Gastroesophageal sphincter (tissue), 4 donors: ENCODE data around the gene LRP1B. TPM values are rescaled to one million over a fixed set of nuclear protein-coding genes. Genes with fewer than 3 reads are reported as not detected.

Source experiments
- ATAC-seq: fragments of 150-250 bp; one replicate; pipeline ENCODE4 v1.9.1; 2016; ENCODE audit warnings: mild to moderate bottlenecking, moderate library complexity
- H3K27ac ChIP-seq, 4 donors: fragments of 200-600 bp; sonication (generic) in 3 of 4; 1 replicate in 3 of 4; 2 replicates in 1 of 4; pipeline ENCODE4 v1.5.1; 2016 to 2019
- H3K27me3 ChIP-seq: fragments of 200-600 bp; sonication (generic); one replicate; pipeline ENCODE4 v1.5.1; 2019
- H3K36me3 ChIP-seq, 2 donors: fragments of 200-600 bp; sonication (generic); one replicate each; pipeline ENCODE4 v1.5.1; 2019; ENCODE audit warnings: control low read depth in 1 of 2
- H3K4me1 ChIP-seq, 3 donors: fragments of 200-600 bp; sonication (generic); 1 replicate in 2 of 3; 2 replicates in 1 of 3; pipeline ENCODE4 v1.5.1; 2016 to 2019; ENCODE audit warnings: control low read depth in 2 of 3
- H3K4me3 ChIP-seq, 2 donors: fragments of 200-600 bp; sonication (generic); one replicate each; pipeline ENCODE4 v1.5.1; 2019; ENCODE audit warnings: mild to moderate bottlenecking in 1 of 2, moderate library complexity in 1 of 2
- H3K9me3 ChIP-seq, 3 donors: fragments of 200-600 bp; sonication (generic); one replicate each; pipeline ENCODE4 v1.5.1; 2017 to 2019; ENCODE audit warnings: control low read depth in 2 of 3
- CTCF ChIP-seq, 4 experiments: fragments of 200-600 bp in 2 of 4; fragments of 450-650 bp in 2 of 4; sonication (generic) in 1 of 4; IDR thresholded peaks; one replicate each; pipeline ENCODE4 v1.5.1; 2017 to 2019; ENCODE audit warnings: antibody characterized with exemption in 4 of 4, mild to moderate bottlenecking in 2 of 4, moderate library complexity in 2 of 4
- EP300 ChIP-seq: sonication (generic); formaldehyde crosslinking; IDR thresholded peaks from one replicate; pipeline ENCODE4 v1.6.1; 2017; ENCODE audit warnings: antibody characterized with exemption, mild to moderate bottlenecking
- POLR2A ChIP-seq, 2 donors: fragments of 450-650 bp; IDR thresholded peaks; one replicate each; pipeline ENCODE4 v1.6.1; 2017; ENCODE audit warnings: antibody characterized with exemption in 2 of 2, mild to moderate bottlenecking in 2 of 2, moderate library complexity in 1 of 2
- POLR2AphosphoS5 ChIP-seq: sonication (generic); formaldehyde crosslinking; IDR thresholded peaks from one replicate; pipeline ENCODE4 v1.6.1; 2017; ENCODE audit warnings: antibody characterized with exemption
- WGBS, 2 donors: methylation state at CpG; one replicate each; pipeline ENCODE4 v1.1.5; 2018; ENCODE audit warnings: low coverage in 1 of 2; 5-methylcytosine and 5-hydroxymethylcytosine counted together
- total RNA-seq, 4 donors: library from RNA; depleted of rRNA; stranded (reverse); fragments of >200 nt; gene quantifications; one replicate each; pipeline ENCODE4 v1.1.0, GENCODE V29; 2016

The LRP1B gene
- total RNA-seq, 4 donors from 2014 or later, result 0.27 to 20.7 (median 3.2) TPM

- Histone ChIP-seq H3K27ac (no peak overlapping the region), H3K27me3 (no peaks in the 10 kb centered on the region), H3K36me3 (no peaks in the 10 kb centered on the region), H3K9me3 (no peaks in the 10 kb centered on the region), H3K4me1 (peaks cover 0 to 7% (median 0%) of the 10 kb centered on the region in 3 donors), H3K4me3 (no peak overlapping the region)
- ATAC-seq, result no peak
- TF ChIP-seq POLR2A (IDR thresholded peaks at IDR 0.05), result no peak
- TF ChIP-seq CTCF (IDR thresholded peaks at IDR 0.05), result no peak
- TF ChIP-seq EP300, result no peak
- TF ChIP-seq POLR2AphosphoS5, result no peak
- 63 to 66% methylated on average over 3 of the region's 3 CpGs for WGBS, 2 donors
Observed at GRCh38 chr2:141697035-141697434, 433.8 kb downstream of the LRP1B start.

- no peak overlapping the region for H3K27ac ChIP-seq
- ATAC-seq, result no peak
- no peaks in the 10 kb centered on the region for H3K9me3 ChIP-seq
- 80% methylated on average over 1 to 2 of the region's 2 CpGs for WGBS, 2 donors
- peaks cover 0 to 4% (median 0%) of the 10 kb centered on the region in 3 donors for H3K4me1 ChIP-seq
- H3K36me3 ChIP-seq, result no peaks in the 10 kb centered on the region
- no peak for TF ChIP-seq POLR2A (IDR thresholded peaks at IDR 0.05)
- TF ChIP-seq POLR2AphosphoS5, result no peak
- no peak for TF ChIP-seq EP300
- TF ChIP-seq CTCF (IDR thresholded peaks at IDR 0.05), result no peak
- H3K27me3 ChIP-seq, result no peaks in the 10 kb centered on the region
- no peak overlapping the region for H3K4me3 ChIP-seq
Observed at GRCh38 chr2:141694180-141694579, 436.6 kb downstream of the LRP1B start.

GRCh38 chr2:141692829-141693228 lies 438.0 kb downstream of the LRP1B start:
- ATAC-seq, result no peak

GRCh38 chr2:141676139-141676538 lies 454.7 kb downstream of the LRP1B start:
- Histone ChIP-seq H3K9me3 (no peaks in the 10 kb centered on the region), H3K36me3 (no peaks in the 10 kb centered on the region), H3K4me3 (no peak overlapping the region), H3K27me3 (no peaks in the 10 kb centered on the region), H3K27ac (no peak overlapping the region), H3K4me1 (no peaks in the 10 kb centered on the region)
- ATAC-seq, result no peak
- no peak for TF ChIP-seq POLR2AphosphoS5
- TF ChIP-seq EP300, result no peak
- WGBS, 2 donors, result 52 to 57% methylated on average over 1 to 2 of the region's 2 CpGs

More at GRCh38 chr2:141692829-141693228, 438.0 kb downstream of the LRP1B start:
- no peak overlapping the region for H3K27ac ChIP-seq
- no peak overlapping the region for H3K4me3 ChIP-seq
- no peaks in the 10 kb centered on the region for H3K27me3 ChIP-seq
- no peaks in the 10 kb centered on the region for H3K4me1 ChIP-seq
- no peaks in the 10 kb centered on the region for H3K9me3 ChIP-seq
- TF ChIP-seq POLR2AphosphoS5, result no peak
- TF ChIP-seq CTCF (IDR thresholded peaks at IDR 0.05), result no peak
- no peak for TF ChIP-seq EP300
- no peak for TF ChIP-seq POLR2A (IDR thresholded peaks at IDR 0.05)
- H3K36me3 ChIP-seq, result no peaks in the 10 kb centered on the region
- 83 to 90% methylated on average over 2 of the region's 2 CpGs for WGBS, 2 donors

GRCh38 chr2:141666191-141666590 lies 464.6 kb downstream of the LRP1B start:
- no peaks in the 10 kb centered on the region for H3K27me3 ChIP-seq
- H3K4me1 ChIP-seq, result no peaks in the 10 kb centered on the region
- H3K4me3 ChIP-seq, result no peak overlapping the region
- no peak for ATAC-seq
- H3K27ac ChIP-seq, result no peak overlapping the region
- peaks cover 0 to 13% (median 0%) of the 10 kb centered on the region in 3 donors for H3K9me3 ChIP-seq
- H3K36me3 ChIP-seq, result no peaks in the 10 kb centered on the region
- TF ChIP-seq EP300 (no peak), CTCF (IDR thresholded peaks at IDR 0.05) (no peak), POLR2A (IDR thresholded peaks at IDR 0.05) (no peak), POLR2AphosphoS5 (no peak)
